Measurements from ENCODE around the gene OPA3. TPM values are rescaled to one million over a fixed set of nuclear protein-coding genes. Genes with fewer than 3 reads are reported as not detected.

OPA3 gene
- total RNA-seq, 2 donors from 2014 or later: 15.8 to 33.5 TPM

GRCh38 chr19:45599286-45599685 is 14.7 kb upstream of the OPA3 start:
- H3K4me1 ChIP-seq: peaks cover 0 to 47% of the 10 kb centered on the region in 2 donors
- peak overlapping the region; percentile 55 to 82 for H3K27ac ChIP-seq
- no peaks in the 10 kb centered on the region for H3K9me3 ChIP-seq
- no peaks in the 10 kb centered on the region for H3K36me3 ChIP-seq
- DNase-seq (ENCODE audit: low spot score): no peak
- H3K27me3 ChIP-seq: peaks cover 6 to 19% of the 10 kb centered on the region in 2 donors
- peak overlapping the region; percentile 28 to 63 for H3K4me3 ChIP-seq
- peak in 1 of 2 donors; percentile 12 for TF ChIP-seq CTCF (IDR thresholded peaks at IDR 0.05)

GRCh38 chr19:45598267-45599001 is 13.8 kb upstream of the OPA3 start:
- no peaks in the 10 kb centered on the region for H3K36me3 ChIP-seq
- H3K4me1 ChIP-seq: peaks cover 0 to 47% of the 10 kb centered on the region in 2 donors
- no peak for TF ChIP-seq CTCF (IDR thresholded peaks at IDR 0.05)
- H3K27ac ChIP-seq: peak overlapping the region; percentile 55 to 82
- DNase-seq (ENCODE audit: low spot score): no peak
- no peaks in the 10 kb centered on the region for H3K9me3 ChIP-seq
- peaks cover 6 to 19% of the 10 kb centered on the region in 2 donors for H3K27me3 ChIP-seq
- H3K4me3 ChIP-seq: peak overlapping the region in 1 of 2 donors; percentile 63

GRCh38 chr19:45597425-45598111 is 13.0 kb upstream of the OPA3 start:
- Histone ChIP-seq H3K4me3 (peak overlapping the region in 1 of 2 donors; percentile 63), H3K4me1 (peaks cover 0 to 47% of the 10 kb centered on the region in 2 donors), H3K9me3 (no peaks in the 10 kb centered on the region), H3K36me3 (no peaks in the 10 kb centered on the region), H3K27me3 (peaks cover 6 to 19% of the 10 kb centered on the region in 2 donors), H3K27ac (peak overlapping the region; percentile 55 to 82)
- no peak for TF ChIP-seq CTCF (IDR thresholded peaks at IDR 0.05)
- no peak for DNase-seq (ENCODE audit: low spot score)

- DNase-seq (ENCODE audit: low spot score): no peak
- Histone ChIP-seq H3K9me3 (no peaks in the 10 kb centered on the region), H3K27me3 (peaks cover 4 to 9% of the 10 kb centered on the region in 2 donors), H3K36me3 (no peaks in the 10 kb centered on the region), H3K4me3 (no peak overlapping the region), H3K27ac (peak overlapping the region; percentile 43 to 82), H3K4me1 (peaks cover 0 to 41% of the 10 kb centered on the region in 2 donors)
- TF ChIP-seq CTCF (IDR thresholded peaks at IDR 0.05): no peak
Observed at GRCh38 chr19:45595814-45596213, 11.2 kb upstream of the OPA3 start.

GRCh38 chr19:45593520-45593919 is 8.9 kb upstream of the OPA3 start:
- H3K4me3 ChIP-seq: no peak overlapping the region
- H3K9me3 ChIP-seq: no peaks in the 10 kb centered on the region
- H3K27ac ChIP-seq: no peak overlapping the region
- DNase-seq (ENCODE audit: low spot score): no peak
- no peaks in the 10 kb centered on the region for H3K27me3 ChIP-seq
- peaks cover 3% of the 10 kb centered on the region for H3K36me3 ChIP-seq
- TF ChIP-seq CTCF (IDR thresholded peaks at IDR 0.05): no peak
- H3K4me1 ChIP-seq: peaks cover 0 to 21% of the 10 kb centered on the region in 2 donors
